ENCODE data around the gene SERPINB1.

SERPINB1 gene

DNA sequence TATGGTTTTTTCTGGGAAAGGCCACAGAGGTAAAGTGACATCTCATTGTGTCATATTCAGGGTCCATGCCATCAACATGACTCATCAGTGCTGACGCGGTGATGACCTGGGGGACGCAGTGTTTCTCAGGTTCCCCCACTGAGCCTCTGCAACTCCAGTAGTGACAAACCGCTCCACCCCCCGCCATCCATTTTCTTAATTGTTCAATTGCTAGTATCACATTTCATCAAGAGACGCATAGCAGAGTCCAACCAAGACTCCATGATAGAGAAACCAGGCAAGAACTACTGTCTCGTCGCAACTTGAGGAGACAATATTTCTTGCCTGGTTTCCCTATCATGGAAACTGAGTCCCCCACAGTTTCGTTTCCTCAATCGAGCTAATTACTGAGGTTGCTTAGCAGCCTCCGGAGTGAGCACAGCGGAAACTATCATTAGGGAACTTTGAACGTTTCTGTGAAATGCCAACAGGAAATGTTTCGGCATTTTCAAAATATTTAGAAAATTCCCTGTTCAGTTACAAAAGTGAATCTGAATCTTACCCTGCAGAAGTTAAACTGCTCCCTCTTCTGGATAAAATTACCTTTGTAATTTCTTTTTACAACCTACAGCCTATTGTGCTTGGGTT, 12.2 kb upstream of the SERPINB1 start (continued):
- TF ChIP-seq, protein P1, sequence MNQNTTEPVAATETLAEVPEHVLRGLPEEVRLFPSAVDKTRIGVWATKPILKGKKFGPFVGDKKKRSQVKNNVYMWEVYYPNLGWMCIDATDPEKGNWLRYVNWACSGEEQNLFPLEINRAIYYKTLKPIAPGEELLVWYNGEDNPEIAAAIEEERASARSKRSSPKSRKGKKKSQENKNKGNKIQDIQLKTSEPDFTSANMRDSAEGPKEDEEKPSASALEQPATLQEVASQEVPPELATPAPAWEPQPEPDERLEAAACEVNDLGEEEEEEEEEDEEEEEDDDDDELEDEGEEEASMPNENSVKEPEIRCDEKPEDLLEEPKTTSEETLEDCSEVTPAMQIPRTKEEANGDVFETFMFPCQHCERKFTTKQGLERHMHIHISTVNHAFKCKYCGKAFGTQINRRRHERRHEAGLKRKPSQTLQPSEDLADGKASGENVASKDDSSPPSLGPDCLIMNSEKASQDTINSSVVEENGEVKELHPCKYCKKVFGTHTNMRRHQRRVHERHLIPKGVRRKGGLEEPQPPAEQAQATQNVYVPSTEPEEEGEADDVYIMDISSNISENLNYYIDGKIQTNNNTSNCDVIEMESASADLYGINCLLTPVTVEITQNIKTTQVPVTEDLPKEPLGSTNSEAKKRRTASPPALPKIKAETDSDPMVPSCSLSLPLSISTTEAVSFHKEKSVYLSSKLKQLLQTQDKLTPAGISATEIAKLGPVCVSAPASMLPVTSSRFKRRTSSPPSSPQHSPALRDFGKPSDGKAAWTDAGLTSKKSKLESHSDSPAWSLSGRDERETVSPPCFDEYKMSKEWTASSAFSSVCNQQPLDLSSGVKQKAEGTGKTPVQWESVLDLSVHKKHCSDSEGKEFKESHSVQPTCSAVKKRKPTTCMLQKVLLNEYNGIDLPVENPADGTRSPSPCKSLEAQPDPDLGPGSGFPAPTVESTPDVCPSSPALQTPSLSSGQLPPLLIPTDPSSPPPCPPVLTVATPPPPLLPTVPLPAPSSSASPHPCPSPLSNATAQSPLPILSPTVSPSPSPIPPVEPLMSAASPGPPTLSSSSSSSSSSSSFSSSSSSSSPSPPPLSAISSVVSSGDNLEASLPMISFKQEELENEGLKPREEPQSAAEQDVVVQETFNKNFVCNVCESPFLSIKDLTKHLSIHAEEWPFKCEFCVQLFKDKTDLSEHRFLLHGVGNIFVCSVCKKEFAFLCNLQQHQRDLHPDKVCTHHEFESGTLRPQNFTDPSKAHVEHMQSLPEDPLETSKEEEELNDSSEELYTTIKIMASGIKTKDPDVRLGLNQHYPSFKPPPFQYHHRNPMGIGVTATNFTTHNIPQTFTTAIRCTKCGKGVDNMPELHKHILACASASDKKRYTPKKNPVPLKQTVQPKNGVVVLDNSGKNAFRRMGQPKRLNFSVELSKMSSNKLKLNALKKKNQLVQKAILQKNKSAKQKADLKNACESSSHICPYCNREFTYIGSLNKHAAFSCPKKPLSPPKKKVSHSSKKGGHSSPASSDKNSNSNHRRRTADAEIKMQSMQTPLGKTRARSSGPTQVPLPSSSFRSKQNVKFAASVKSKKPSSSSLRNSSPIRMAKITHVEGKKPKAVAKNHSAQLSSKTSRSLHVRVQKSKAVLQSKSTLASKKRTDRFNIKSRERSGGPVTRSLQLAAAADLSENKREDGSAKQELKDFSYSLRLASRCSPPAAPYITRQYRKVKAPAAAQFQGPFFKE (tag by site-specific recombination; IDR thresholded peaks at IDR 0.05; ENCODE audit: borderline replicate concordance): no peak
- TF ChIP-seq ZNF274 (IDR thresholded peaks at IDR 0.05; ENCODE audit: low read length) (no peak), ZNF274 (tag by site-specific recombination; IDR thresholded peaks at IDR 0.05; ENCODE audit: borderline replicate concordance) (no peak), MEIS1 (CRISPR knock-in tag; IDR thresholded peaks at IDR 0.05; ENCODE audit: borderline replicate concordance) (no peak), ZIC2 (tag by site-specific recombination; IDR thresholded peaks at IDR 0.05) (peak; percentile 79), ZNF10 (tag by site-specific recombination; IDR thresholded peaks at IDR 0.05) (no peak), GLIS2 (tag by site-specific recombination; IDR thresholded peaks at IDR 0.05) (peak; percentile 58; the same call in 1 of the 2 replicates), IKZF3 (tag by site-specific recombination; IDR thresholded peaks at IDR 0.05) (no peak), ZNF701 (tag by site-specific recombination; IDR thresholded peaks at IDR 0.05) (no peak), ZXDB (tag by site-specific recombination; IDR thresholded peaks at IDR 0.05) (no peak), ZNF391 (tag by site-specific recombination; IDR thresholded peaks at IDR 0.05; ENCODE audit: borderline replicate concordance, low read depth) (0 out of 2 replicates have a peak, but pooled peaks have one; percentile 59), ZNF404 (tag by site-specific recombination; IDR thresholded peaks at IDR 0.05) (no peak), ZBTB48 (tag by site-specific recombination; IDR thresholded peaks at IDR 0.05) (no peak), ZNF596 (tag by site-specific recombination; IDR thresholded peaks at IDR 0.05) (no peak), ZNF560 (tag by site-specific recombination; IDR thresholded peaks at IDR 0.05; ENCODE audit: borderline replicate concordance) (no peak), ZNF266 (tag by site-specific recombination; IDR thresholded peaks at IDR 0.05; ENCODE audit: low read depth) (no peak), ZNF654 (tag by site-specific recombination; IDR thresholded peaks at IDR 0.05; ENCODE audit: low read depth) (peak; percentile 33), ZNF76 (tag by site-specific recombination; IDR thresholded peaks at IDR 0.05; ENCODE audit: borderline replicate concordance, low read depth) (no peak), SETDB1 (IDR thresholded peaks at IDR 0.05; ENCODE audit: insufficient read length, low read length) (no peak), SCRT1 (tag by site-specific recombination; IDR thresholded peaks at IDR 0.05; ENCODE audit: borderline replicate concordance) (no peak), ZNF169 (tag by site-specific recombination; IDR thresholded peaks at IDR 0.05) (no peak), ZNF324 (tag by site-specific recombination; IDR thresholded peaks at IDR 0.05) (peak; percentile 78; the same call in 1 of the 2 replicates)
- TF ChIP-seq, protein P2, sequence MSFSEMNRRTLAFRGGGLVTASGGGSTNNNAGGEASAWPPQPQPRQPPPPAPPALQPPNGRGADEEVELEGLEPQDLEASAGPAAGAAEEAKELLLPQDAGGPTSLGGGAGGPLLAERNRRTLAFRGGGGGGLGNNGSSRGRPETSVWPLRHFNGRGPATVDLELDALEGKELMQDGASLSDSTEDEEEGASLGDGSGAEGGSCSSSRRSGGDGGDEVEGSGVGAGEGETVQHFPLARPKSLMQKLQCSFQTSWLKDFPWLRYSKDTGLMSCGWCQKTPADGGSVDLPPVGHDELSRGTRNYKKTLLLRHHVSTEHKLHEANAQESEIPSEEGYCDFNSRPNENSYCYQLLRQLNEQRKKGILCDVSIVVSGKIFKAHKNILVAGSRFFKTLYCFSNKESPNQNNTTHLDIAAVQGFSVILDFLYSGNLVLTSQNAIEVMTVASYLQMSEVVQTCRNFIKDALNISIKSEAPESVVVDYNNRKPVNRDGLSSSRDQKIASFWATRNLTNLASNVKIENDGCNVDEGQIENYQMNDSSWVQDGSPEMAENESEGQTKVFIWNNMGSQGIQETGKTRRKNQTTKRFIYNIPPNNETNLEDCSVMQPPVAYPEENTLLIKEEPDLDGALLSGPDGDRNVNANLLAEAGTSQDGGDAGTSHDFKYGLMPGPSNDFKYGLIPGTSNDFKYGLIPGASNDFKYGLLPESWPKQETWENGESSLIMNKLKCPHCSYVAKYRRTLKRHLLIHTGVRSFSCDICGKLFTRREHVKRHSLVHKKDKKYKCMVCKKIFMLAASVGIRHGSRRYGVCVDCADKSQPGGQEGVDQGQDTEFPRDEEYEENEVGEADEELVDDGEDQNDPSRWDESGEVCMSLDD (tag by site-specific recombination; IDR thresholded peaks at IDR 0.05): peak; percentile 56; the same call in 1 of the 2 replicates
- TF ChIP-seq, protein P3, sequence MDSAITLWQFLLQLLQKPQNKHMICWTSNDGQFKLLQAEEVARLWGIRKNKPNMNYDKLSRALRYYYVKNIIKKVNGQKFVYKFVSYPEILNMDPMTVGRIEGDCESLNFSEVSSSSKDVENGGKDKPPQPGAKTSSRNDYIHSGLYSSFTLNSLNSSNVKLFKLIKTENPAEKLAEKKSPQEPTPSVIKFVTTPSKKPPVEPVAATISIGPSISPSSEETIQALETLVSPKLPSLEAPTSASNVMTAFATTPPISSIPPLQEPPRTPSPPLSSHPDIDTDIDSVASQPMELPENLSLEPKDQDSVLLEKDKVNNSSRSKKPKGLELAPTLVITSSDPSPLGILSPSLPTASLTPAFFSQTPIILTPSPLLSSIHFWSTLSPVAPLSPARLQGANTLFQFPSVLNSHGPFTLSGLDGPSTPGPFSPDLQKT (IDR thresholded peaks at IDR 0.05; ENCODE audit: borderline replicate concordance, low read depth, low read length): no peak
- TF ChIP-seq, protein P4, sequence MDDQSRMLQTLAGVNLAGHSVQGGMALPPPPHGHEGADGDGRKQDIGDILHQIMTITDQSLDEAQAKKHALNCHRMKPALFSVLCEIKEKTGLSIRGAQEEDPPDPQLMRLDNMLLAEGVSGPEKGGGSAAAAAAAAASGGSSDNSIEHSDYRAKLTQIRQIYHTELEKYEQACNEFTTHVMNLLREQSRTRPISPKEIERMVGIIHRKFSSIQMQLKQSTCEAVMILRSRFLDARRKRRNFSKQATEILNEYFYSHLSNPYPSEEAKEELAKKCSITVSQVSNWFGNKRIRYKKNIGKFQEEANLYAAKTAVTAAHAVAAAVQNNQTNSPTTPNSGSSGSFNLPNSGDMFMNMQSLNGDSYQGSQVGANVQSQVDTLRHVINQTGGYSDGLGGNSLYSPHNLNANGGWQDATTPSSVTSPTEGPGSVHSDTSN (CRISPR knock-in tag; IDR thresholded peaks at IDR 0.05): no peak
- TF ChIP-seq, protein P5, sequence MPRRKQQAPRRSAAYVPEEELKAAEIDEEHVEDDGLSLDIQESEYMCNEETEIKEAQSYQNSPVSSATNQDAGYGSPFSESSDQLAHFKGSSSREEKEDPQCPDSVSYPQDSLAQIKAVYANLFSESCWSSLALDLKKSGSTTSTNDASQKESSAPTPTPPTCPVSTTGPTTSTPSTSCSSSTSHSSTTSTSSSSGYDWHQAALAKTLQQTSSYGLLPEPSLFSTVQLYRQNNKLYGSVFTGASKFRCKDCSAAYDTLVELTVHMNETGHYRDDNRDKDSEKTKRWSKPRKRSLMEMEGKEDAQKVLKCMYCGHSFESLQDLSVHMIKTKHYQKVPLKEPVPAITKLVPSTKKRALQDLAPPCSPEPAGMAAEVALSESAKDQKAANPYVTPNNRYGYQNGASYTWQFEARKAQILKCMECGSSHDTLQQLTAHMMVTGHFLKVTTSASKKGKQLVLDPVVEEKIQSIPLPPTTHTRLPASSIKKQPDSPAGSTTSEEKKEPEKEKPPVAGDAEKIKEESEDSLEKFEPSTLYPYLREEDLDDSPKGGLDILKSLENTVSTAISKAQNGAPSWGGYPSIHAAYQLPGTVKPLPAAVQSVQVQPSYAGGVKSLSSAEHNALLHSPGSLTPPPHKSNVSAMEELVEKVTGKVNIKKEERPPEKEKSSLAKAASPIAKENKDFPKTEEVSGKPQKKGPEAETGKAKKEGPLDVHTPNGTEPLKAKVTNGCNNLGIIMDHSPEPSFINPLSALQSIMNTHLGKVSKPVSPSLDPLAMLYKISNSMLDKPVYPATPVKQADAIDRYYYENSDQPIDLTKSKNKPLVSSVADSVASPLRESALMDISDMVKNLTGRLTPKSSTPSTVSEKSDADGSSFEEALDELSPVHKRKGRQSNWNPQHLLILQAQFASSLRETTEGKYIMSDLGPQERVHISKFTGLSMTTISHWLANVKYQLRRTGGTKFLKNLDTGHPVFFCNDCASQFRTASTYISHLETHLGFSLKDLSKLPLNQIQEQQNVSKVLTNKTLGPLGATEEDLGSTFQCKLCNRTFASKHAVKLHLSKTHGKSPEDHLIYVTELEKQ (tag by site-specific recombination; IDR thresholded peaks at IDR 0.05; ENCODE audit: borderline replicate concordance): peak; percentile 76; the same call in 1 of the 2 replicates
